PC-9 (cell line): ENCODE results near the gene NPEPL1.

Experiments
- CTCF ChIP-seq: fragments of 200-600 bp; sonication (generic); conservative IDR thresholded peaks from 2 replicates; pipeline ENCODE4 v1.6.1; 2017; ENCODE audit warnings: mixed run types, antibody characterized with exemption, mild to moderate bottlenecking, moderate library complexity
- EZH2 ChIP-seq: fragments of 200-600 bp; sonication (generic); IDR thresholded peaks from 2 replicates; pipeline ENCODE4 v1.8.0; 2017; ENCODE audit warnings: antibody characterized with exemption, low read depth

- TF ChIP-seq CTCF (no peak), EZH2 (no peak)
These were observed 3.8 kb upstream of the NPEPL1 start for GRCh38 chr20:58688840-58689239.
